Osteoblast (primary cell): Measurements from ENCODE around the gene SRC. TPM values are rescaled to one million over a fixed set of nuclear protein-coding genes. Genes with fewer than 3 reads are reported as not detected.

Experiments used
- DNase-seq: peaks from one replicate; pipeline ENCODE4 v3.0.0; 2011; ENCODE audit warnings: low spot score, mixed read lengths; ENCODE audit not compliant: insufficient read length; ENCODE audit errors: missing footprints
- H2AFZ ChIP-seq: 2 replicates; pipeline ENCODE4 v1.6.0; 2011; ENCODE audit warnings: mild to moderate bottlenecking, low read length
- H3K27ac ChIP-seq: 2 replicates; pipeline ENCODE4 v1.5.1; 2011; ENCODE audit warnings: mild to moderate bottlenecking, low read depth, low read length, moderate library complexity
- H3K27me3 ChIP-seq: 2 replicates; pipeline ENCODE4 v1.6.0; 2012; ENCODE audit warnings: mild to moderate bottlenecking, control low read depth, inconsistent platforms, low read length, moderate library complexity; ENCODE audit not compliant: insufficient read depth
- H3K36me3 ChIP-seq: 2 replicates; pipeline ENCODE4 v1.5.1; 2011; ENCODE audit warnings: mild to moderate bottlenecking, low read length, control low read depth, moderate library complexity; ENCODE audit not compliant: insufficient read depth
- H3K4me1 ChIP-seq: 2 replicates; pipeline ENCODE4 v1.5.1; 2011; ENCODE audit warnings: mild to moderate bottlenecking, low read length, control low read depth, moderate library complexity; ENCODE audit not compliant: insufficient read depth
- H3K4me2 ChIP-seq: 2 replicates; pipeline ENCODE4 v1.6.0; 2011; ENCODE audit warnings: mild to moderate bottlenecking, low read length; ENCODE audit not compliant: insufficient read depth
- H3K4me3 ChIP-seq: fragments of 200-600 bp; sonication (generic); 3 replicates; pipeline ENCODE4 v1.5.1; 2012; ENCODE audit warnings: mild to moderate bottlenecking, low read length, inconsistent platforms; ENCODE audit not compliant: insufficient read depth
- H3K79me2 ChIP-seq: 2 replicates; pipeline ENCODE4 v1.6.0; 2012; ENCODE audit warnings: mild to moderate bottlenecking, low read length, control low read depth, inconsistent platforms; ENCODE audit not compliant: insufficient read depth
- H3K9me3 ChIP-seq: 2 replicates; pipeline ENCODE4 v1.5.1; 2011; ENCODE audit warnings: low read depth, low read length, control low read depth
- H4K20me1 ChIP-seq: 2 replicates; pipeline ENCODE4 v1.6.0; 2012; ENCODE audit warnings: mild to moderate bottlenecking, low read length, control low read depth; ENCODE audit not compliant: insufficient read depth
- total RNA-seq: library from RNA; depleted of rRNA; stranded (reverse); fragments of >200 nt; gene quantifications from 2 replicates; pipeline ENCODE4 v1.2.3, GENCODE V29; 2012
- TF ChIP-seq, protein P1 (sequence below): IDR thresholded peaks from 2 replicates; pipeline ENCODE4 v1.5.1; 2011; ENCODE audit warnings: mild to moderate bottlenecking, low read depth, low read length, moderate library complexity; ENCODE audit errors: extremely low read depth

The SRC gene
- total RNA-seq = 22.1 and 22.4 TPM in 2 replicates

DNA sequence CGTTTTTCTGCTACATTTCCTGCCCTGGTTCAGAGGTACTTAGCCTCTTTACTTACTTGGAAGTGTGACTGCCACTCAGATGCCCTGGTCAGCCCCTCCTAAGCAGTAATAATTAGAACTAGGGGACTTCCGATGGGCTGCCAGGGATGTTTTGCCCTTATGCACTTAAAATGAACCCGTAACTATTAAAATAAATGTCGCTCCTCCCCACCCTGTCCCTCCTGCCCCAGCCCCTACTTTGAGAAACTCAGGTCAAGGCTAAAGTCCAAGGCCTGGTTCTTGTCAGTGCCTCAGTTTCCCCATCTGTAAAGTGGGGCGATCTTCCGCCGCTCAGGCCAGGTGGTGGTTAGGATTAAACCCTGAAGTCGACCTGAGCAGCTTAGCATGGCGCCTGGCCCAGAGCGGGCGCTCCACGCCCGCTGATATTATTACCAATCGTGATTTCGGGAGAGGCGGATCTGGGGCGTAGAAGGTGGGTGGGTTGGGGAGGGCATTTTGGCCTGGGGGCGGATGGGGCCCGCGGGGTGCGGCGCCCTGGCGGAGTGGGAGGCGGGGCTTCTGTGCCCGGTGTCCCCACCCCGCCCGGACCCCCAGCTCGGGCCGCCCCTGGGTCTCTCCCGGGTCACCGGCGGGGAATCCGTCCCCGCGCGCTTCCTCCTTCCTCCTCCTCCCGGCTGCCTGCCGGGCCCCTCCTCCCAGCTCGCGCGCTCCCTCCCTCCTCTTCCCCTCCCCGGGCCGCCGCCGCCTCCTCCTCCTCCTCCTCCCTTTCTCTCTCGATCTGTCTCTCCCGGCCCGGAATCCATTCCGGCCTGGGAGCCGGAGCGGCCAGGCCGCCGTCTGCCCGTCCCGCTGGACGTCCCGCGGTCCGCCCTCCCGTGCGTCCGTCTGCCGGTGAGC is at the start of gene SRC:
SRC (plus strand) TSS at position 802 of the 897 bp plus-strand sequence. CDS start 38,014 bp downstream, outside the sequence.
- H3K27me3 ChIP-seq = no peaks in the 10 kb centered on the region
- peak; percentile 98 for DNase-seq
- peaks cover 17% of the 10 kb centered on the region for H3K4me1 ChIP-seq
- peak within 1 kb of the TSS; percentile 76 for H3K4me3 ChIP-seq
- TF ChIP-seq, protein P1, sequence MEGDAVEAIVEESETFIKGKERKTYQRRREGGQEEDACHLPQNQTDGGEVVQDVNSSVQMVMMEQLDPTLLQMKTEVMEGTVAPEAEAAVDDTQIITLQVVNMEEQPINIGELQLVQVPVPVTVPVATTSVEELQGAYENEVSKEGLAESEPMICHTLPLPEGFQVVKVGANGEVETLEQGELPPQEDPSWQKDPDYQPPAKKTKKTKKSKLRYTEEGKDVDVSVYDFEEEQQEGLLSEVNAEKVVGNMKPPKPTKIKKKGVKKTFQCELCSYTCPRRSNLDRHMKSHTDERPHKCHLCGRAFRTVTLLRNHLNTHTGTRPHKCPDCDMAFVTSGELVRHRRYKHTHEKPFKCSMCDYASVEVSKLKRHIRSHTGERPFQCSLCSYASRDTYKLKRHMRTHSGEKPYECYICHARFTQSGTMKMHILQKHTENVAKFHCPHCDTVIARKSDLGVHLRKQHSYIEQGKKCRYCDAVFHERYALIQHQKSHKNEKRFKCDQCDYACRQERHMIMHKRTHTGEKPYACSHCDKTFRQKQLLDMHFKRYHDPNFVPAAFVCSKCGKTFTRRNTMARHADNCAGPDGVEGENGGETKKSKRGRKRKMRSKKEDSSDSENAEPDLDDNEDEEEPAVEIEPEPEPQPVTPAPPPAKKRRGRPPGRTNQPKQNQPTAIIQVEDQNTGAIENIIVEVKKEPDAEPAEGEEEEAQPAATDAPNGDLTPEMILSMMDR = no peak
- peak within 1 kb of the TSS; percentile 17 for H3K27ac ChIP-seq
- H3K9me3 ChIP-seq = no peaks in the 10 kb centered on the region
- peak within 1 kb of the TSS; percentile 77 for H2AFZ ChIP-seq
- H4K20me1 ChIP-seq = peaks cover 34% of the 10 kb centered on the region
- peak within 1 kb of the TSS; percentile 85 for H3K4me2 ChIP-seq
- H3K36me3 ChIP-seq = no peaks in the 10 kb centered on the region
- peaks cover 41% of the 10 kb centered on the region for H3K79me2 ChIP-seq

DNA sequence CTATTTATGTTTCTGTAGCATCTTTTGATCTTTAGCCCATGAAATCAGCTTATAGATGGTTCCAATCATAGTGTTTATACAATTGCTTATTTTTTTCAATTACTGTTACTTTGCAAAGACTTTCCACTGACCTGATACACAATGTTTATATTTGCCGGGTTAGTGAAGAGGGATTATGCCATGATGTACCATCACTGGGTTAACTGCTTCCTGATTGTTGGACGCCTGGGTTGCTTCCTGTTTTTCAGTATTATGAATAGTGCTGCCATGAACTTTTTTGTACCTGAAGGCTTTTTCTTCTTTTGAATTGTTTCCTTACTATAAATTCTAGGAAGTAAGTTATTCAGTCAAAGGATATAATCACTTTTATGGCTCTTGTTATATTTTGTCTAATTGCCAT is 49.6 kb upstream of the SRC start:
- Histone ChIP-seq H3K27ac (peak overlapping the region; percentile 89), H3K27me3 (no peaks in the 10 kb centered on the region), H3K36me3 (peaks cover 16% of the 10 kb centered on the region), H3K4me1 (peaks cover 58% of the 10 kb centered on the region), H3K4me2 (peak overlapping the region; percentile 11), H3K9me3 (no peaks in the 10 kb centered on the region), H4K20me1 (no peaks in the 10 kb centered on the region), H3K79me2 (peaks cover 73% of the 10 kb centered on the region), H3K4me3 (no peak overlapping the region), H2AFZ (no peak overlapping the region)
- TF ChIP-seq, protein P1 = no peak
- no peak for DNase-seq

DNA sequence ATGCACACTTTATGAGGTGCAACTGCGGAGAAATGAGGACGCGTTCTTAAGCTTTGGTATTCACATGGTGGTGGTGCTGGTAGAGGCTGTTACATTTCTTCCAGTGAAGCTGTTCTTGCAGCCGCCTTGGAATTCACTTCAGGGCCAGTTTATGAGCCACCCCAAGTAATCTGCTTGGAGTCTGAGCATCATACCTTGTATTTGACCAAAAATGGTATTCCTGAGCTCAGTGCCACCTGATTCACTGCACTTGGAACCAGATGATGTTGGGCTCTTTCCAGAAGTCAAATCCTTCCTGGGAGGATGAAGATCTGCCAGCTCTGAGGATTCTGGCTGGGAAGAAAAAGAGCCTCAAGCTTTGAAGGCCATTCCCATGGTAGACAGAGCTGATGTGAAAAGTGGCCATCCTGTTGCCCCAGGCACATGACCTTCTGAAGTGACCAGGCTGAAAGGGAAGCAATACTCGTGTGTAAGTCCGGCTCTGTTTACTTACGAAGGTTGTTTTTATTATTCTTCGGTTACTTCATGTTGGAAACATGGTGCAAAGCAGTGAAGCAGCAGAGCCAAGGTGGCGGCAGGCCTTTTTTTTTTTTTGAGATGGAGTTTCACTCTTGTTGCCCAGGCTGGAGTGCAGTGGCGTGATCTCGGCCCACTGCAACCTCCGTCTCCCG is 48.7 kb upstream of the SRC start:
- H3K9me3 ChIP-seq = no peaks in the 10 kb centered on the region
- H3K4me3 ChIP-seq = no peak overlapping the region
- H3K79me2 ChIP-seq = peaks cover 70% of the 10 kb centered on the region
- TF ChIP-seq, protein P1 = no peak
- peak overlapping the region; percentile 11 for H3K4me2 ChIP-seq
- H3K27me3 ChIP-seq = no peaks in the 10 kb centered on the region
- no peaks in the 10 kb centered on the region for H4K20me1 ChIP-seq
- H2AFZ ChIP-seq = no peak overlapping the region
- DNase-seq = no peak
- peak overlapping the region; percentile 89 for H3K27ac ChIP-seq
- peaks cover 58% of the 10 kb centered on the region for H3K4me1 ChIP-seq
- peaks cover 24% of the 10 kb centered on the region for H3K36me3 ChIP-seq
